Thyroid gland (tissue), 4 donors: ENCODE measurements around the gene PTP4A2. TPM values are rescaled to one million over a fixed set of nuclear protein-coding genes. Genes with fewer than 3 reads are reported as not detected.
A peak's percentile ranks its signal among the peaks of the same experiment; 100 is the strongest.

ENCODE experiments used
- DNase-seq, 2 donors: peaks; one replicate each; pipeline ENCODE4 v3.0.0-alpha.2; 2019
- H3K27ac ChIP-seq, 3 donors: fragments of 200-600 bp; sonication (generic); 1 replicate in 2 of 3; 2 replicates in 1 of 3; pipeline ENCODE4 v1.5.1; 2016 to 2019; ENCODE audit warnings: mild to moderate bottlenecking in 1 of 3, moderate library complexity in 1 of 3
- H3K27me3 ChIP-seq: fragments of 200-600 bp; sonication (generic); one replicate; pipeline ENCODE4 v1.5.1; 2019
- H3K36me3 ChIP-seq, 2 donors: fragments of 200-600 bp; sonication (generic); one replicate each; pipeline ENCODE4 v1.5.1; 2016 to 2019
- H3K4me1 ChIP-seq, 2 donors: fragments of 200-600 bp; sonication (generic); one replicate each; pipeline ENCODE4 v1.5.1; 2017 to 2019
- H3K4me3 ChIP-seq, 3 donors: fragments of 200-600 bp; sonication (generic); replicated peaks in 1 of 3; 1 replicate in 2 of 3; 2 replicates in 1 of 3; pipeline ENCODE4 v1.5.1; 2016; ENCODE audit warnings: mild to moderate bottlenecking in 1 of 3
- H3K9me3 ChIP-seq: fragments of 200-600 bp; sonication (generic); one replicate; pipeline ENCODE4 v1.5.1; 2017
- POLR2A ChIP-seq, 2 donors: fragments of 450-650 bp; IDR thresholded peaks; one replicate each; pipeline ENCODE4 v1.6.1; 2017; ENCODE audit warnings: antibody characterized with exemption in 2 of 2, mild to moderate bottlenecking in 2 of 2, moderate library complexity in 1 of 2
- WGBS, 2 donors: methylation state at CpG; one replicate each; pipeline ENCODE4 v1.1.5; 2017; 5-methylcytosine and 5-hydroxymethylcytosine counted together
- intact Hi-C: fragments of 100-400 bp; cut with DNase I; formaldehyde crosslinking; loops from one replicate; pipeline ENCODE4 v1.15.1; 2023
- total RNA-seq, 4 donors: library from RNA; depleted of rRNA; stranded (reverse); fragments of >200 nt; gene quantifications; one replicate each; pipeline ENCODE4 v1.2.3, GENCODE V29; 2016
- TF ChIP-seq, protein P1 (sequence below), 6 experiments: fragments of 200-600 bp in 3 of 6; fragments of 450-650 bp in 3 of 6; sonication (generic) in 3 of 6; IDR thresholded peaks; one replicate each; pipeline ENCODE4 v1.5.1; 2016 to 2019; ENCODE audit warnings: antibody characterized with exemption in 6 of 6, mild to moderate bottlenecking in 2 of 6, inconsistent platforms in 1 of 6, moderate library complexity in 1 of 6

PTP4A2 gene
- total RNA-seq, 4 donors from 2014 or later: 204 to 507 (median 328) TPM

DNA sequence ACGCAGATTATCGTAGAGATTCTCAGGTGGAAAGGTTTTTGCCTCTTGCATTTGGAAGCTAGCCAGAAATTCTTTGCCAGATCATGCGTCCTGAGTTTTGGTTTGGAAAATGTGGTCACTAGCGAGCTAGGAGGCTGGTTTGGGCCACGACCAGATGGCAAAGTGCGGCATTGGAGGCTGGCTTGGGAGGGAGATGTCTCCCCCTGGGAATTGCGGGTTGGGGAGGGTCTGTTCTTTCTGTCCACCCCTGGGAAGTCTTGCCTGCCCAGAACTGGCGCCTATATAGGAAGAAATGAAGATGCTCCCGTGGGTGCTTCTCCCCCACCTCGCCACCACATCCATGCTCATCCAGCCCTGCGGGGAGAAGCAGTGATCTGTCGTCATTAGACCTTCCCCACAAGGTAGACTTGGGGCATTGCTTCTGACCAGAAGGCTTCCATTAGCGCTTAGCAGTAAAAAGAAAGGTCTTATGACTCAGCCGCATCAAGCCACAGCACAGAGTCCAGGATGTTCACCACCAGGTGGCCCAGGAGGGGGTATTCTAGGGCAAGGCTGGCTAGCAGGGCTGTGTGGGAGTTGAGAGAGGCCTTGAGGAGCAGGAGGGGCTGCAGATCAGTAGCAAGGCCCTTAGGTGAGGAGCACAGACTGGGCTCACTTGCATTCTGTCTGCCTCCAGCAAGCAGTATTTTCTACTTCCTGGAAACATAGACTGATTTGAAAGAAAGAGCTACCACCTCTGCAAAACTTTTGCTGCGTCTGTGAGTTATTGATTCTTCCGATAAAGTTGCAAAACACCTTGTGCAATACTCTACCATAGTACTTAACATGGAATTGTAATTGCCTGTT lies 1.5 kb upstream of the PTP4A2 start:
- 53 to 63% methylated on average over 16 of the region's 16 CpGs for WGBS, 2 donors

DNA sequence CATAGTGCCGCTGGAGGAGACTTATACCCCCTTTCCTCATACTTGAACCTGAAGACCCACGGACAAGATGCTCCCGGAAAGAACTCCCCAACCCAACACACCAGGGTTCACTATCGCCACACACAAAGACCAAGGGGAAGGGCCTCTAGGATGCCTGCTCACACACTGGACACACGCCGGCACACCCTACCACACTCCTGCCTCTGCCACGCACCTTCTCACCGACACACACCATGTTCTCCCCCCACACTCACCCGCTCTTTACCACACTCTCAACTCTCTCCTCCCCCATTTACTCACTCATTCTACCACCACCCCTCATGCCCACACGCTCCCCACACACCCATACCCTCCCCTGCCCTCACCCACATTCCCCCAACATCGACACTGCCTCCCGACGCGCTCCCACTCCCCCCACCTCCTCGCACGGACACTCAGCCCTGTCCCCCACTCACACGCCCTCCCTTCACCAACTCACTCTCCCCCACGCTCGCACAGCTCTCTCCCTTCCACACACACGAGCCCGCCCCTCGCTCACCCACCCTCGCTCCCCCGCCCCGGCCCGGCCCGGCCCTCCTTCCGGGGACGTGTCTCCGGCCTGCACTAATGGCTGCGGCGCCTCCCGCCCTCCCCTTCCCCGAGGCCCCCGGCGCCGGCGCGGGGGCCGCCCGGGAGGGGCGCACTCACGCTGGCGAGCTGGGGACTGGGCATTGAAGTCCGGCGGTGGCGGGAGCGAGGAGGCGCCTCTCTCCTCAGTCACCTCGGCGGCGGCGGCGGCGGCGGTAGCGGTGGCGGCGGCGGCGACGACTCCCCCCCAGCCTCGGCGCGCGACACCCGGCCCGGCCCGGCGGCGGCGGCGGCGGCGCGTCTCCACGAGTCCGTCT lies 626 bp downstream of the PTP4A2 start:
- H3K27ac ChIP-seq: peak overlapping the region; percentile 80 to 98 (median 96)
- peaks cover 62 to 68% of the 10 kb centered on the region in 2 donors for H3K4me1 ChIP-seq
- WGBS, 2 donors: 1% methylated on average over 30 to 32 of the region's 78 CpGs
- no peaks in the 10 kb centered on the region for H3K9me3 ChIP-seq
- no peaks in the 10 kb centered on the region for H3K36me3 ChIP-seq
- TF ChIP-seq, protein P1, sequence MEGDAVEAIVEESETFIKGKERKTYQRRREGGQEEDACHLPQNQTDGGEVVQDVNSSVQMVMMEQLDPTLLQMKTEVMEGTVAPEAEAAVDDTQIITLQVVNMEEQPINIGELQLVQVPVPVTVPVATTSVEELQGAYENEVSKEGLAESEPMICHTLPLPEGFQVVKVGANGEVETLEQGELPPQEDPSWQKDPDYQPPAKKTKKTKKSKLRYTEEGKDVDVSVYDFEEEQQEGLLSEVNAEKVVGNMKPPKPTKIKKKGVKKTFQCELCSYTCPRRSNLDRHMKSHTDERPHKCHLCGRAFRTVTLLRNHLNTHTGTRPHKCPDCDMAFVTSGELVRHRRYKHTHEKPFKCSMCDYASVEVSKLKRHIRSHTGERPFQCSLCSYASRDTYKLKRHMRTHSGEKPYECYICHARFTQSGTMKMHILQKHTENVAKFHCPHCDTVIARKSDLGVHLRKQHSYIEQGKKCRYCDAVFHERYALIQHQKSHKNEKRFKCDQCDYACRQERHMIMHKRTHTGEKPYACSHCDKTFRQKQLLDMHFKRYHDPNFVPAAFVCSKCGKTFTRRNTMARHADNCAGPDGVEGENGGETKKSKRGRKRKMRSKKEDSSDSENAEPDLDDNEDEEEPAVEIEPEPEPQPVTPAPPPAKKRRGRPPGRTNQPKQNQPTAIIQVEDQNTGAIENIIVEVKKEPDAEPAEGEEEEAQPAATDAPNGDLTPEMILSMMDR (IDR thresholded peaks at IDR 0.05): no peak
- no peak for TF ChIP-seq POLR2A (IDR thresholded peaks at IDR 0.05)
- peak; percentile 83 to 84 for DNase-seq
- peak overlapping the region; percentile 65 to 73 (median 67) for H3K4me3 ChIP-seq
- no peaks in the 10 kb centered on the region for H3K27me3 ChIP-seq
- intact Hi-C loops: no loop called here

More for the DNA sequence above, 1.5 kb upstream of the PTP4A2 start:
- no peaks in the 10 kb centered on the region for H3K36me3 ChIP-seq
- DNase-seq: peak; percentile 72 to 73
- TF ChIP-seq POLR2A (IDR thresholded peaks at IDR 0.05): peak in 1 of 2 donors; percentile 5
- TF ChIP-seq, protein P1 (IDR thresholded peaks at IDR 0.05): peak in 5 of 6 experiments; percentile 12 to 53 (median 31)
- peak overlapping the region; percentile 91 to 98 (median 96) for H3K27ac ChIP-seq
- intact Hi-C loops: no loop called here
- no peaks in the 10 kb centered on the region for H3K9me3 ChIP-seq
- no peaks in the 10 kb centered on the region for H3K27me3 ChIP-seq
- H3K4me3 ChIP-seq: no peak overlapping the region
- peaks cover 57 to 73% of the 10 kb centered on the region in 2 donors for H3K4me1 ChIP-seq

DNA sequence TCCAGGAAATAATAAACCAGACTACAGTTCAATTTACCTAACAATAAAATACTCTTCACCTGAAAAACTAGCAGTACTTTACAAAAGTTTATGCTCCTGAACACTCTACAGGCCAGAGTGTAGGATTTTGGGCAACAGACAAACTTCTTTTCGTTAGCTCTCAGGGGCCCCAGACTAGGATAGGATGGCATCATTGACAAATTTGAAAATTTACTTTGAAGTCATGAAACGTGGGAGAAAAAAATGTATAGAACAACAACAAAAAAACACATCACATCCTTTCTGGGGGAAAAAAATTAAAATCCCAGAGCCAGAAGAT lies 1.2 kb downstream of the PTP4A2 start:
- peak overlapping the region; percentile 80 to 98 (median 96) for H3K27ac ChIP-seq
- peak overlapping the region; percentile 65 to 73 (median 67) for H3K4me3 ChIP-seq
- no peaks in the 10 kb centered on the region for H3K36me3 ChIP-seq
- WGBS, 2 donors: 0 to 1% methylated on average over 2 of the region's 2 CpGs
- intact Hi-C loops: no loop called here
- no peak for DNase-seq
- TF ChIP-seq, protein P1 (IDR thresholded peaks at IDR 0.05): no peak
- TF ChIP-seq POLR2A (IDR thresholded peaks at IDR 0.05): no peak
- H3K4me1 ChIP-seq: peaks cover 64 to 69% of the 10 kb centered on the region in 2 donors
- H3K9me3 ChIP-seq: no peaks in the 10 kb centered on the region
- H3K27me3 ChIP-seq: no peaks in the 10 kb centered on the region

DNA sequence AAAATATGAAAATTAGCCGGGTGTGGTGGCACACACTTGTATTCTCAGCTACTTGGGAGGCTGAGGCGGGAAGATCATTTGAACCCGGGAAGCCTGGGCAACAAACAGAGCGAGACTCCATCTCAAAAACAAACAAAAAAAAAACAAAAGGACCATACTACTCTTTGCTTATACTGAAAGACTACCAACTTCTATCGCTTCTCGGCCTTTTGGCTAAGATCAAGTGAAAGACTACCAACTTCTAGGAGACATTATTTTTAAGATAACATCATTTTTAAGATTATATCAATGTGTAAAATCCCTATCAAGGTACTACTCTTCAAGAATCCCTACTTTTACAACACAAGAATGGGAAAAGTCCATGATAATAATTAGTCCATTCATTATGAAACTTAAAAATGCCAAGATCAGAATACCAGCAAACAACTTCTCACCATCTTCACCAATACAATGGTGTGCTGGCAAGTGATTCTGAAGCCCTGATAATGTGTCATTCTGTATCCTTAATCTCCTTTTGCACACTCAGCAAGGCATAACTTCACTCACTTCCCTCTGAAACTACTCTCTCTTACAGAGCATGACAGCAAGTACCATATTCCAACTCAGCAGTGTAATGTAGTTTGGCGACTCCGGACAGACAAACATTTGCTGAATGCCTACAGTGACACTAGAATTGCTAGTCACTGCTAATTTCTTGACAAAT lies 1.7 kb downstream of the PTP4A2 start:
- Histone ChIP-seq H3K36me3 (no peaks in the 10 kb centered on the region), H3K4me3 (peak overlapping the region; percentile 65 to 73 (median 67)), H3K9me3 (no peaks in the 10 kb centered on the region), H3K27me3 (no peaks in the 10 kb centered on the region), H3K4me1 (peaks cover 65 to 69% of the 10 kb centered on the region in 2 donors), H3K27ac (peak overlapping the region; percentile 80 to 98 (median 96))
- no peak for DNase-seq
- intact Hi-C loops: no loop called here
- TF ChIP-seq, protein P1 (IDR thresholded peaks at IDR 0.05): no peak
- TF ChIP-seq POLR2A (IDR thresholded peaks at IDR 0.05): no peak
- 67 to 73% methylated on average over 8 of the region's 8 CpGs for WGBS, 2 donors
